Adrenal gland (tissue), 12 donors: ENCODE results near the gene LXN. TPM values are rescaled to one million over a fixed set of nuclear protein-coding genes. Genes with fewer than 3 reads are reported as not detected.

Experiments used
- DNase-seq, 7 donors: peaks; one replicate each; pipeline ENCODE4 v3.0.0-alpha.2; 2019 to 2020
- H3K27ac ChIP-seq, 5 donors: fragments of 200-600 bp; sonication (generic) in 4 of 5; 1 replicate in 3 of 5; 2 replicates in 2 of 5; pipeline versions ENCODE4 v1.5.1 to v1.8.0; 2016 to 2020; ENCODE audit warnings: mild to moderate bottlenecking in 1 of 5
- H3K27me3 ChIP-seq: fragments of 200-600 bp; 2 replicates; pipeline ENCODE4 v1.8.0; 2021
- H3K36me3 ChIP-seq, 2 donors: fragments of 200-600 bp; replicated peaks in 1 of 2; 1 replicate in 1 of 2; 2 replicates in 1 of 2; pipeline versions ENCODE4 v1.5.1 to v1.8.0; 2018 to 2022
- H3K4me1 ChIP-seq, 2 donors: fragments of 200-600 bp; replicated peaks in 1 of 2; 1 replicate in 1 of 2; 2 replicates in 1 of 2; pipeline versions ENCODE4 v1.5.1 to v1.8.0; 2018 to 2021
- H3K4me3 ChIP-seq, 4 donors: fragments of 200-600 bp; sonication (generic) in 3 of 4; one replicate each; pipeline ENCODE4 v1.5.1; 2016 to 2018
- H3K9me3 ChIP-seq, 3 donors: fragments of 200-600 bp; sonication (generic) in 1 of 3; replicated peaks in 1 of 3; 1 replicate in 2 of 3; 2 replicates in 1 of 3; pipeline versions ENCODE4 v1.5.1 to v1.8.0; 2016 to 2021
- CTCF ChIP-seq, 6 experiments: fragments of 450-650 bp in 4 of 6; fragments of 200-600 bp in 2 of 6; sonication (generic) in 1 of 6; IDR thresholded peaks; 1 replicate in 5 of 6; 2 replicates in 1 of 6; pipeline versions ENCODE4 v1.5.1 to v1.8.0; 2016 to 2021; ENCODE audit warnings: antibody characterized with exemption in 6 of 6, mild to moderate bottlenecking in 2 of 6, moderate library complexity in 1 of 6
- POLR2A ChIP-seq, 2 donors: fragments of 450-650 bp; IDR thresholded peaks; one replicate each; pipeline ENCODE4 v1.6.1; 2017; ENCODE audit warnings: antibody characterized with exemption in 2 of 2, mild to moderate bottlenecking in 2 of 2, moderate library complexity in 1 of 2
- WGBS, 4 donors: extraction: QIAGEN DNeasy Blood & Tissue Kit in 2 of 4; methylation state at CpG; one replicate each; pipeline versions ENCODE4 v1.1.5 to v1.1.7; 2013 to 2017; 5-methylcytosine and 5-hydroxymethylcytosine counted together
- intact Hi-C, 2 donors: fragments of 100-400 bp; cut with DNase I; formaldehyde crosslinking; loops; one replicate each; pipeline versions ENCODE4 v1.14.1 to v1.15.0; 2022 to 2023
- polyA plus RNA-seq, 3 donors: library from polyadenylated mRNA; stranded (reverse); fragments of 200-250 nt in 2 of 3; fragments of 350-450 nt in 1 of 3; fragmentation: Illumina TruSeq in 1 of 3; extraction: RNeasy Lipid Tissue Mini Kit (QIAGEN cat#74804) in 1 of 3; gene quantifications; one replicate each; pipeline ENCODE4 v1.2.3, GENCODE V29; 2013 to 2014
- total RNA-seq, 9 donors: library from RNA; depleted of rRNA in 4 of 9; stranded (reverse); fragments of >200 nt in 4 of 9; fragments of 120-200 nt in 1 of 9; fragmentation: NEBNext Ultra II Directional in 1 of 9; extraction: Animal tissue kit (Norgen Biotek cat#: 25700) in 1 of 9; gene quantifications; one replicate each; pipeline versions ENCODE4 v1.1.0 to v1.2.4, GENCODE V29; 2013 to 2023
- donor health status: healthy with polysubstance abuse.
- donor health status: Bipolar disorder and iron deficiency.
- donor health status: DM: yes; HTN: yes; CAD: no.
- donor health status: DM: no; HTN: no; CAD: no.
- donor health status: DM: no; HTN: no; CAD: no.
- donor health status: DM: yes; HTN: yes; CAD: no.

Gene LXN
- total and polyA plus RNA-seq, 12 donors = 20.5 to 100 (median 50.9) TPM

- Histone ChIP-seq H3K36me3 (peaks cover 0 to 63% of the 10 kb centered on the region in 2 donors), H3K4me3 (no peak overlapping the region), H3K27me3 (no peaks in the 10 kb centered on the region), H3K27ac (no peak overlapping the region), H3K9me3 (no peaks in the 10 kb centered on the region), H3K4me1 (no peaks in the 10 kb centered on the region)
- DNase-seq = no peak
- WGBS, 4 donors = 91 to 100% (median 97%) methylated on average over 1 of the region's 1 CpG
- intact Hi-C loops = loop anchor here in 1 of 2 donors (10.0 kb wide), 1 partner anchor 141 kb away; the partner anchor contains the start of gene MFSD1
- TF ChIP-seq POLR2A (IDR thresholded peaks at IDR 0.05) (no peak), CTCF (IDR thresholded peaks at IDR 0.05) (no peak)
Observed at GRCh38 chr3:158663832-158664231, 8.6 kb downstream of the LXN start.

GRCh38 chr3:158663246-158663645 is 9.2 kb downstream of the LXN start:
- H3K4me3 ChIP-seq = no peak overlapping the region
- peaks cover 0 to 67% of the 10 kb centered on the region in 2 donors for H3K36me3 ChIP-seq
- H3K27me3 ChIP-seq = no peaks in the 10 kb centered on the region
- TF ChIP-seq POLR2A (IDR thresholded peaks at IDR 0.05) = no peak
- TF ChIP-seq CTCF (IDR thresholded peaks at IDR 0.05) = no peak
- intact Hi-C loops = loop anchor here in 1 of 2 donors (10.0 kb wide), 1 partner anchor 142 kb away; the partner anchor contains the start of gene MFSD1
- no peak for DNase-seq
- H3K4me1 ChIP-seq = no peaks in the 10 kb centered on the region
- 86 to 92% (median 89%) methylated on average over 1 of the region's 1 CpG for WGBS, 4 donors
- no peaks in the 10 kb centered on the region for H3K9me3 ChIP-seq
- no peak overlapping the region for H3K27ac ChIP-seq

GRCh38 chr3:158660711-158661110 is 11.7 kb downstream of the LXN start:
- Histone ChIP-seq H3K4me1 (no peaks in the 10 kb centered on the region), H3K4me3 (no peak overlapping the region), H3K27ac (no peak overlapping the region), H3K36me3 (peaks cover 0 to 54% of the 10 kb centered on the region in 2 donors), H3K27me3 (no peaks in the 10 kb centered on the region), H3K9me3 (no peaks in the 10 kb centered on the region)
- intact Hi-C loops = loop anchor here in 1 of 2 donors (10.0 kb wide), 1 partner anchor 144 kb away; the partner anchor contains the start of gene MFSD1
- no peak for TF ChIP-seq POLR2A (IDR thresholded peaks at IDR 0.05)
- no peak for TF ChIP-seq CTCF (IDR thresholded peaks at IDR 0.05)
- 89 to 93% (median 91%) methylated on average over 4 of the region's 4 CpGs for WGBS, 4 donors
- no peak for DNase-seq

- H3K27ac ChIP-seq = peak overlapping the region in 2 of 5 donors; percentile 30 to 66
- peaks cover 0 to 57% of the 10 kb centered on the region in 2 donors for H3K36me3 ChIP-seq
- no peak overlapping the region for H3K4me3 ChIP-seq
- H3K4me1 ChIP-seq = no peaks in the 10 kb centered on the region
- TF ChIP-seq CTCF (IDR thresholded peaks at IDR 0.05) = peak; percentile 45 to 78 (median 72)
- TF ChIP-seq POLR2A (IDR thresholded peaks at IDR 0.05) = no peak
- no peaks in the 10 kb centered on the region for H3K27me3 ChIP-seq
- 35 to 46% (median 41%) methylated on average over 7 of the region's 7 CpGs for WGBS, 4 donors
- intact Hi-C loops = loop anchor here in 1 of 2 donors (10.0 kb wide), 1 partner anchor 145 kb away; the partner anchor contains the start of gene MFSD1
- DNase-seq = peak; percentile 59 to 90 (median 73)
- H3K9me3 ChIP-seq = no peaks in the 10 kb centered on the region
Observed at GRCh38 chr3:158659454-158660237, 12.8 kb downstream of the LXN start.
